C4-2B (cell line): ENCODE results near the gene ASB15.
"Not testable (repeated sequence)": the region's sequence is repeated elsewhere in the genome, so short reads cannot be mapped to it uniquely, and the experiment has no call there.

Experiments
- H3K27ac ChIP-seq: fragments of 450-650 bp; 2 replicates; pipeline ENCODE4 v1.5.1; 2017
- ZFX ChIP-seq: fragments of 450-650 bp; IDR thresholded peaks from 2 replicates; pipeline ENCODE4 v1.6.1; 2017
- TF ChIP-seq, protein P1 (sequence below): fragments of 450-650 bp; conservative IDR thresholded peaks from 2 replicates; pipeline ENCODE4 v1.5.1; 2017; ENCODE audit warnings: mild to moderate bottlenecking

ASB15 gene

GRCh38 chr7:123625254-123625653 is 23.6 kb downstream of the ASB15 start:
- no peak overlapping the region for H3K27ac ChIP-seq
- no peak for TF ChIP-seq ZFX
- TF ChIP-seq, protein P1, sequence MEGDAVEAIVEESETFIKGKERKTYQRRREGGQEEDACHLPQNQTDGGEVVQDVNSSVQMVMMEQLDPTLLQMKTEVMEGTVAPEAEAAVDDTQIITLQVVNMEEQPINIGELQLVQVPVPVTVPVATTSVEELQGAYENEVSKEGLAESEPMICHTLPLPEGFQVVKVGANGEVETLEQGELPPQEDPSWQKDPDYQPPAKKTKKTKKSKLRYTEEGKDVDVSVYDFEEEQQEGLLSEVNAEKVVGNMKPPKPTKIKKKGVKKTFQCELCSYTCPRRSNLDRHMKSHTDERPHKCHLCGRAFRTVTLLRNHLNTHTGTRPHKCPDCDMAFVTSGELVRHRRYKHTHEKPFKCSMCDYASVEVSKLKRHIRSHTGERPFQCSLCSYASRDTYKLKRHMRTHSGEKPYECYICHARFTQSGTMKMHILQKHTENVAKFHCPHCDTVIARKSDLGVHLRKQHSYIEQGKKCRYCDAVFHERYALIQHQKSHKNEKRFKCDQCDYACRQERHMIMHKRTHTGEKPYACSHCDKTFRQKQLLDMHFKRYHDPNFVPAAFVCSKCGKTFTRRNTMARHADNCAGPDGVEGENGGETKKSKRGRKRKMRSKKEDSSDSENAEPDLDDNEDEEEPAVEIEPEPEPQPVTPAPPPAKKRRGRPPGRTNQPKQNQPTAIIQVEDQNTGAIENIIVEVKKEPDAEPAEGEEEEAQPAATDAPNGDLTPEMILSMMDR = no peak

DNA sequence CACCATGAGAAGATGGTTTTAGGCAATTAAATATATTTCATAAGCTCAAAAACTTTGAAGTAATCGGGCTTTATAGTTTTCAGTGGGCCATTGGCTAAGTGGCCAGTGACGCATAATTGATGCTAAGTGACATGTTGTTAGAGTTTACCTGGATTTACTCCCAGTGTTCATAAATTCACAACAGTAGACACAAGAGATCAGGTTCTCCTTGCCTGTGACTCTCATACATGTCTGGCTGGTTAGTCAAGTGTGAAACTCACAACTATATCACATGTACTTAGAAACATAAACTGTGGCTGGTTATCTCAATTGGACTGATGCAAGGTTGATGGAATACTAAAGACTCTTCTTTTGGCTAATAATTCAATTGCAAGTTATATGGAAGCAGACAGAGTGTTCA is 26.2 kb downstream of the ASB15 start:
- TF ChIP-seq ZFX = no peak
- TF ChIP-seq, protein P1 = no peak
- H3K27ac ChIP-seq = no peak overlapping the region

DNA sequence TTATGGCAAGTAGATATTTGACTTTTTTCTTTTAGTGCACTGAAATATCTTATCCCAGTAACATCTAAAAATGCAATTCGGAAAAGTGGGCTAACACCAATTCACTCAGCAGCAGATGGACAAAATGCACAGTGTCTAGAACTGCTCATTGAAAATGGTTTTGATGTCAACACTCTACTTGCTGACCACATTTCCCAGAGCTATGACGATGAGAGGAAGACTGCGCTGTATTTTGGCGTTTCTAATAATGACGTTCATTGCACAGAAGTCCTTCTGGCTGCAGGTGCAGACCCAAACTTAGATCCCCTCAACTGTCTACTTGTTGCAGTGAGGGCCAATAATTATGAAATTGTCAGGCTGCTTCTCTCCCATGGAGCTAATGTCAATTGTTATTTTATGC is 27.2 kb downstream of the ASB15 start:
- TF ChIP-seq, protein P1 = no peak
- TF ChIP-seq ZFX = no peak

DNA sequence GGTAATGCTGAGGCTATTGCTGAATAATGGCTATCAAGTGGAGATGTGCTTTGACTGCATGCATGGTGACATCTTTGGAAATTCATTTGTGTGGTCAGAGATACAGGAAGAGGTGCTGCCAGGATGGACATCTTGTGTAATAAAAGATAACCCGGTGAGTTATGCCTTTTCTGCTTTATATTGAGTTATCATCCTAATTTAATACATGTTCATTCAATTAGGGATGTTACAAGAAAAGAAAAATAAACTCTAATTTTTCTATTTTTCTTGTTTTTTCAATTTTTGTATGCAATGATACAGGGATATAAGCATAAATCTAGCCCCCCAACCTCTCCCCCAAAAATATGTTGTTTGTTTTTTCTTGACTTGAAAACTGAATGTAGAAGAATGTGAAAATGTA is 27.7 kb downstream of the ASB15 start:
- TF ChIP-seq, protein P1 = no peak
- TF ChIP-seq ZFX = no peak

More for the DNA sequence above, 27.2 kb downstream of the ASB15 start:
- no peak overlapping the region for H3K27ac ChIP-seq

GRCh38 chr7:123632808-123633207 is 31.2 kb downstream of the ASB15 start:
- no peak overlapping the region for H3K27ac ChIP-seq
- no peak for TF ChIP-seq ZFX
- TF ChIP-seq, protein P1 = no peak

More for the DNA sequence above, 27.7 kb downstream of the ASB15 start:
- no peak overlapping the region for H3K27ac ChIP-seq

- no peak overlapping the region for H3K27ac ChIP-seq
- TF ChIP-seq ZFX = no peak
- TF ChIP-seq, protein P1 = no peak
These were observed 31.9 kb downstream of the ASB15 start for GRCh38 chr7:123633553-123633952.

DNA sequence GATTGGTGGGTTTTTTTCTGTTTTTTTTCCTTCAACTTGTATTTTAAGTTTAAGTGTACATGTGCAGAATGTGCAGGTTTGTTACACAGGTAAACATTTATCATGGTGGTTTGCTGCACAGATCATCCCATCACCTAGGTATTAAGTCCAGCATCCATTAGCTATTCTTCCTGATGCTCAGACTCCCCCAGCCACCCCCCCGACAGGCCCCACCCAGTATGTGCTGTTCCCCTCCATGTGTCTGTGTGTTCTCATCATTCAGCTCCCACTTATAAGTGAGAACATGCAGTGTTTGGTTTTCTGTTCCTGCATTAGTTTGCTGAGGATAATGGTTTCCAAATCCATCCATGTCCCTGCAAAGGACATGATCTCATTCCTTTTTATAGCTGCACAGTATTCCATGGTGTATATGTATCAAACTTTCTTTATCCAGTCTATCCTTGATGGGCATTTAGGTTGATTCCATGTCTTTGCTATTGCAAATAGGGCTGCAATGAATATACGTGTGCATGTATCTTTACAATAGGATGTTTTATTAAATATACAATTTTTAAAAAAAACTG is 32.5 kb downstream of the ASB15 start:
- H3K27ac ChIP-seq = not testable (repeated sequence)
